Spleen (tissue), 7 donors: ENCODE results near the gene VPS37B.

Source experiments
- POLR2A ChIP-seq, 3 donors: fragments of 450-650 bp; IDR thresholded peaks; one replicate each; pipeline ENCODE4 v1.5.1; 2017; ENCODE audit warnings: antibody characterized with exemption in 3 of 3, mild to moderate bottlenecking in 1 of 3
- POLR2AphosphoS5 ChIP-seq, 3 donors: sonication (generic); formaldehyde crosslinking; IDR thresholded peaks; one replicate each; pipeline ENCODE4 v1.5.1; 2017; ENCODE audit warnings: antibody characterized with exemption in 3 of 3
- TF ChIP-seq, protein P1 (sequence below), 11 experiments: fragments of 200-600 bp in 7 of 11; fragments of 450-650 bp in 4 of 11; sonication (generic) in 4 of 11; IDR thresholded peaks in 8 of 11; conservative IDR thresholded peaks in 3 of 11; 1 replicate in 7 of 11; 2 replicates in 4 of 11; pipeline versions ENCODE4 v1.4.0 to v1.8.0; 2016 to 2021; ENCODE audit warnings: antibody characterized with exemption in 11 of 11, inconsistent platforms in 4 of 11, mild to moderate bottlenecking in 1 of 11
- donor health status: DM: no; HTN: no; CAD: no; lungs with moderate emphysema.
- donor health status: DM: no; HTN: no; CAD: no.
- donor health status: DM: no; HTN: no; CAD: no.

GRCh38 chr12:122827258-122827657 is 68.7 kb downstream of the VPS37B start:
- TF ChIP-seq, protein P1, sequence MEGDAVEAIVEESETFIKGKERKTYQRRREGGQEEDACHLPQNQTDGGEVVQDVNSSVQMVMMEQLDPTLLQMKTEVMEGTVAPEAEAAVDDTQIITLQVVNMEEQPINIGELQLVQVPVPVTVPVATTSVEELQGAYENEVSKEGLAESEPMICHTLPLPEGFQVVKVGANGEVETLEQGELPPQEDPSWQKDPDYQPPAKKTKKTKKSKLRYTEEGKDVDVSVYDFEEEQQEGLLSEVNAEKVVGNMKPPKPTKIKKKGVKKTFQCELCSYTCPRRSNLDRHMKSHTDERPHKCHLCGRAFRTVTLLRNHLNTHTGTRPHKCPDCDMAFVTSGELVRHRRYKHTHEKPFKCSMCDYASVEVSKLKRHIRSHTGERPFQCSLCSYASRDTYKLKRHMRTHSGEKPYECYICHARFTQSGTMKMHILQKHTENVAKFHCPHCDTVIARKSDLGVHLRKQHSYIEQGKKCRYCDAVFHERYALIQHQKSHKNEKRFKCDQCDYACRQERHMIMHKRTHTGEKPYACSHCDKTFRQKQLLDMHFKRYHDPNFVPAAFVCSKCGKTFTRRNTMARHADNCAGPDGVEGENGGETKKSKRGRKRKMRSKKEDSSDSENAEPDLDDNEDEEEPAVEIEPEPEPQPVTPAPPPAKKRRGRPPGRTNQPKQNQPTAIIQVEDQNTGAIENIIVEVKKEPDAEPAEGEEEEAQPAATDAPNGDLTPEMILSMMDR (IDR thresholded peaks at IDR 0.05 in 8 of 11, conservative IDR thresholded peaks at IDR 0.05 in 3 of 11): no peak
- TF ChIP-seq POLR2A (IDR thresholded peaks at IDR 0.05): no peak
- TF ChIP-seq POLR2AphosphoS5 (IDR thresholded peaks at IDR 0.05): no peak
